GM18511 (cell line): ENCODE measurements around the gene TTC39C.

Experiments
- ATAC-seq: cut with Tn5 transposase; IDR thresholded peaks from one replicate; pipeline ENCODE4 v1.9.1; 2021; ENCODE audit warnings: mild to moderate bottlenecking, moderate library complexity; ENCODE audit not compliant: unreplicated experiment

TTC39C gene

DNA sequence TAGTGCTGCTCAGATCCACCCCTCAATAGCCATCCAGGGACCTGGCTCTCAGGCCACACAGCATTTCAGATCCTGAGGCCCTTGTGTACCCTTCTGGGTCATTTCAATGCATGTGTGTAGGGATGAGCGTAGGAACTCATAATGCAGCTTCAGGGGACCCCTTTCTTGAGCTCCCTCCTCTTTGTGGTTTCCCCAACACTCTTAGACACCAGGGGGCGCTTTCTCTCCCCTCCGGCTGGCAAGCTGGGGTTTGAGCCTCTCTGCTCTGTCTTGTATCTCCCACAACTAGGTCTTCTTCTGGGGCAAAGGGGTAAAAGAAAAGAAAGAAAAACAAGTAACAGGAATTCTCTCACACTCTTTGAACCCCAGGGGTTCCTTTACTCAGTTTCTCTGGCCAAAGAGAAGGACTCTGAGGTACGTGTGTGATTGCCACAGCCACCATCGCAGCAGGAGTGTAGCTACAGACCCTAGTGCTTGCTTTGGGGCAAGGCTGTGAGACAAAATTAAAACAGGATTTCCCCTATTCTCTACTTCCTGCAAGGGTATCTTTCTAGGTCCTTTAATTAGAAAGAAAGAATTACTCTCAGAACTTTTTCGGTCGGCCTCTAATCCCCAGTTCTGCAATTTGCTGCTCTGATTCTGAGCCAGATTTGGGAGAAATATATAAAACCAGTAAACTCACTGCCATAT is 162.3 kb downstream of the TTC39C start:
- ATAC-seq, result peak; percentile 95

DNA sequence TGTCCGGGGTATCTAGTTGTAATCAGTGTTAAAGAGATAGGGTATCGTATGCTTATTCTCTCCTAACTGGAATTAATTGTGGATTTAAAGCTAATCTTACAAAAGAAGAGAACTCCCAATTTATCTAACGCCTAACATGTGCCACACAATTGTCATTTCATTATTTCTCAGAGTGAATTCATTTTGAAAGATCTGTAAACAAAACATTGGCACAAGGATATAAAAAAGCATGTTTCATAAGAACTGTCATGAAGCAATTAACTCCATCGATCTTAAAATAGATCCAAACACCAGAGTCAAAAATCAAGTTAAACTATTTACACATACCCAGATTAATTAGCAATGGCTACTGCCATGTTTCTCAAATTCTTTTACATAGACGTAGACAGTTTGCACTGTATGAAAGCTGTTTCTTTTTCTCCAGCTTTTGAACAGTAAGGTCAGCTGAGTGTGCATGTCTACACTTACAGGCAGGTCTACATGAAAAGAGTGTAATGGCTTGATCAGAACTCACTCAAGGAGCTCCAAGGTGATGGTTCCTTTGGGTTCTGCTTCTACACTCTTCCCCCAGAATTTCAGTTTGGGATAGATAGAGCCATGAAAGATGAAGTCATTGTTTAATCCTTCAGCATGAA is 163.1 kb downstream of the TTC39C start:
- ATAC-seq, result no peak

DNA sequence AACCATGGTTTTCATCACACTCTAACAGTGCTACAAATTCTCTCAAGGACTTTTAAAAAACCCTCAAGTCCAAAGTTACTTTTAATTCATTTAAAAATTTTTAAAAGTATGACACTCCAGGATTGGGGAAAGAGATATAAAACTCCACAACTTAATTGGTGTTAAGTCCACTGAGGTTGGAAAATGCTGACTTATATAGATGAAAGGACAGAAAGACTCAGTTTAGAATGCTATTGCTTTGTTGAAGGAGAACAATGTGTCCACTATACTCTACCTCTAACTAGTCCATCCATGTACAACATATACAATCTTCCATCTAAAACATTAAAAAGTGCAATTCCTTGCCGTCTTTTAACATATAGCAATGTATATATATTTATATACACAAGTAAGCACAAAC is 165.5 kb downstream of the TTC39C start:
- no peak for ATAC-seq

DNA sequence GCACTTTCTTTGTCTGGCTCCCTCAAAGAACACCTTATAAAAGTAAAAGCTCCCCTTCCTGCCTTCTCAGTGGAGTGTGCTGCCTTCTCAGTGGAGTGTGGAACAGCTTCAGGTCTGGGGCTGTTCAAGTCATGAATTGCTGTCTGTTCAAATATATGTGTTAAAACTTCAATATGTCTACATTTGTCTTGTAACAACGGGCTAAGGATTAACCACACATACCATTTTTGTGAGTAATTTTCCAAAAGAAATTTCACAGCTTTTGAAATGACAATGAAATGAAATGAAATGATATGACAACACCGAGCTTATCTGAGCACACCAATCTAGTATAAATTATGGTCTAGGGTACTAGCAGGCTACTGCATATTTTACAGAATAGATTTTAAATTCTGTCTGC is 167.3 kb downstream of the TTC39C start:
- no peak for ATAC-seq
